IPS-15b (cell line): ENCODE data around the gene CDC42SE2.
A peak's percentile ranks its signal among the peaks of the same experiment; 100 is the strongest.

Experiments used
- H3K27me3 ChIP-seq: one replicate; pipeline ENCODE4 v1.6.1; 2013; ENCODE audit warnings: low read length; ENCODE audit not compliant: control insufficient read depth, insufficient read depth
- H3K36me3 ChIP-seq: one replicate; pipeline ENCODE4 v1.6.1; 2013; ENCODE audit warnings: low read length; ENCODE audit not compliant: control insufficient read depth, insufficient read depth
- H3K4me1 ChIP-seq: one replicate; pipeline ENCODE4 v1.6.1; 2013; ENCODE audit warnings: mild to moderate bottlenecking, low read length; ENCODE audit not compliant: control insufficient read depth, insufficient read depth
- H3K4me3 ChIP-seq: one replicate; pipeline ENCODE4 v1.5.1; 2013; ENCODE audit warnings: low read depth, low read length
- H3K9ac ChIP-seq: one replicate; pipeline ENCODE4 v1.6.1; 2013; ENCODE audit warnings: low read depth, mild to moderate bottlenecking, low read length
- H3K9me3 ChIP-seq: one replicate; pipeline ENCODE4 v1.6.1; 2013; ENCODE audit warnings: mild to moderate bottlenecking, low read length; ENCODE audit not compliant: control insufficient read depth, insufficient read depth

Gene CDC42SE2

GRCh38 chr5:131263648-131264450 lies at the start of gene CDC42SE2:
CDC42SE2 (plus strand) TSS chr5:131264053; CDS start chr5:131359494, 95,441 bp downstream.
- Histone ChIP-seq H3K4me3 (peak within 1 kb of the TSS; percentile 93), H3K9ac (peak within 1 kb of the TSS; percentile 85), H3K9me3 (no peaks in the 10 kb centered on the region), H3K27me3 (no peaks in the 10 kb centered on the region), H3K36me3 (no peaks in the 10 kb centered on the region), H3K4me1 (peaks cover 8% of the 10 kb centered on the region)

GRCh38 chr5:131214609-131215227 lies 49.1 kb upstream of the CDC42SE2 start:
- no peak overlapping the region for H3K9ac ChIP-seq
- no peaks in the 10 kb centered on the region for H3K36me3 ChIP-seq
- no peaks in the 10 kb centered on the region for H3K9me3 ChIP-seq
- H3K27me3 ChIP-seq: no peaks in the 10 kb centered on the region
- H3K4me3 ChIP-seq: no peak overlapping the region
- peaks cover 2% of the 10 kb centered on the region for H3K4me1 ChIP-seq

GRCh38 chr5:131217791-131218190 lies 46.1 kb upstream of the CDC42SE2 start:
- Histone ChIP-seq H3K9me3 (no peaks in the 10 kb centered on the region), H3K9ac (no peak overlapping the region), H3K4me1 (no peaks in the 10 kb centered on the region), H3K36me3 (no peaks in the 10 kb centered on the region), H3K4me3 (no peak overlapping the region), H3K27me3 (no peaks in the 10 kb centered on the region)

GRCh38 chr5:131218392-131218791 lies 45.5 kb upstream of the CDC42SE2 start:
- H3K36me3 ChIP-seq: no peaks in the 10 kb centered on the region
- H3K4me3 ChIP-seq: no peak overlapping the region
- no peaks in the 10 kb centered on the region for H3K4me1 ChIP-seq
- H3K27me3 ChIP-seq: no peaks in the 10 kb centered on the region
- H3K9me3 ChIP-seq: no peaks in the 10 kb centered on the region
- no peak overlapping the region for H3K9ac ChIP-seq

GRCh38 chr5:131220566-131220965 lies 43.3 kb upstream of the CDC42SE2 start:
- Histone ChIP-seq H3K36me3 (no peaks in the 10 kb centered on the region), H3K4me3 (no peak overlapping the region)

GRCh38 chr5:131221008-131221703 lies 42.7 kb upstream of the CDC42SE2 start:
- Histone ChIP-seq H3K4me1 (no peaks in the 10 kb centered on the region), H3K9ac (no peak overlapping the region), H3K36me3 (no peaks in the 10 kb centered on the region)

More at GRCh38 chr5:131220566-131220965, 43.3 kb upstream of the CDC42SE2 start:
- no peaks in the 10 kb centered on the region for H3K9me3 ChIP-seq
- no peaks in the 10 kb centered on the region for H3K4me1 ChIP-seq
- no peak overlapping the region for H3K9ac ChIP-seq
- no peaks in the 10 kb centered on the region for H3K27me3 ChIP-seq

GRCh38 chr5:131221888-131222287 lies 42.0 kb upstream of the CDC42SE2 start:
- no peaks in the 10 kb centered on the region for H3K27me3 ChIP-seq
- H3K4me1 ChIP-seq: no peaks in the 10 kb centered on the region
- no peak overlapping the region for H3K9ac ChIP-seq
- no peak overlapping the region for H3K4me3 ChIP-seq
- no peaks in the 10 kb centered on the region for H3K9me3 ChIP-seq
- H3K36me3 ChIP-seq: no peaks in the 10 kb centered on the region

More at GRCh38 chr5:131221008-131221703, 42.7 kb upstream of the CDC42SE2 start:
- Histone ChIP-seq H3K27me3 (no peaks in the 10 kb centered on the region), H3K9me3 (no peaks in the 10 kb centered on the region), H3K4me3 (no peak overlapping the region)

GRCh38 chr5:131222731-131223130 lies 41.1 kb upstream of the CDC42SE2 start:
- Histone ChIP-seq H3K9me3 (no peaks in the 10 kb centered on the region), H3K4me1 (no peaks in the 10 kb centered on the region), H3K36me3 (no peaks in the 10 kb centered on the region), H3K4me3 (no peak overlapping the region), H3K27me3 (no peaks in the 10 kb centered on the region), H3K9ac (no peak overlapping the region)

- H3K27me3 ChIP-seq: no peaks in the 10 kb centered on the region
- no peaks in the 10 kb centered on the region for H3K9me3 ChIP-seq
- H3K4me1 ChIP-seq: no peaks in the 10 kb centered on the region
- H3K36me3 ChIP-seq: no peaks in the 10 kb centered on the region
- no peak overlapping the region for H3K4me3 ChIP-seq
- no peak overlapping the region for H3K9ac ChIP-seq
Measured at GRCh38 chr5:131223751-131224386, 40.0 kb upstream of the CDC42SE2 start.

GRCh38 chr5:131224387-131225201 lies 39.3 kb upstream of the CDC42SE2 start:
- Histone ChIP-seq H3K4me3 (no peak overlapping the region), H3K9me3 (no peaks in the 10 kb centered on the region), H3K4me1 (no peaks in the 10 kb centered on the region), H3K36me3 (no peaks in the 10 kb centered on the region), H3K27me3 (no peaks in the 10 kb centered on the region), H3K9ac (no peak overlapping the region)
